SH-SY5Y (cell line): Measurements from ENCODE around the gene P2RY13.

Experiments
- GATA2 ChIP-seq: IDR thresholded peaks from 2 replicates; pipeline ENCODE4 v1.6.1; 2011; ENCODE audit warnings: mild to moderate bottlenecking, low read depth, low read length
- GATA3 ChIP-seq: IDR thresholded peaks from 2 replicates; pipeline ENCODE4 v1.6.1; 2011; ENCODE audit warnings: low read depth, mild to moderate bottlenecking, low read length, moderate library complexity

The P2RY13 gene

GRCh38 chr3:151285940-151286339, 43.4 kb downstream of the P2RY13 start:
- TF ChIP-seq GATA3 (no peak), GATA2 (no peak)

- TF ChIP-seq GATA3 (no peak), GATA2 (no peak)
Observed at GRCh38 chr3:151283907-151284461, 45.4 kb downstream of the P2RY13 start.

DNA sequence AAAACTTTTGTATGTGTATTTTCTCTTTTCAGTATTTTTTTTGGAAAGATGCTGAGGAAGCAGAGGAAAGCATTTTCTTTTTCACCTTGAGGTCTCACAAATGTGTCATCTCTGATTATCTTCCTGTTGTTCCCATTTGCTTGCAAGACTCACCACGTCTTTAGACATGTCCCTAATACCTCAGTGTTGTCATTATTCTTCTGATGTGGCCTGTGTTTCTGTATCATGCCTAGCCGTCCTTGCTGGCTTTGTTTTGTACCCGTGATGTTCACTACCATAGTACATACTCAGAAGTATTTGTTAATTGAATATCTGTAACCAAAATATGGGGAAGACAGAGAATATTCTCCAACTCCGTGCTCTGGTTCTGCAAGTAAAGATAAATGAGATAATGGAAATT, 46.0 kb downstream of the P2RY13 start:
- TF ChIP-seq GATA3 (no peak), GATA2 (no peak)

GRCh38 chr3:151282921-151283320, 46.4 kb downstream of the P2RY13 start:
- TF ChIP-seq GATA3, result no peak

DNA sequence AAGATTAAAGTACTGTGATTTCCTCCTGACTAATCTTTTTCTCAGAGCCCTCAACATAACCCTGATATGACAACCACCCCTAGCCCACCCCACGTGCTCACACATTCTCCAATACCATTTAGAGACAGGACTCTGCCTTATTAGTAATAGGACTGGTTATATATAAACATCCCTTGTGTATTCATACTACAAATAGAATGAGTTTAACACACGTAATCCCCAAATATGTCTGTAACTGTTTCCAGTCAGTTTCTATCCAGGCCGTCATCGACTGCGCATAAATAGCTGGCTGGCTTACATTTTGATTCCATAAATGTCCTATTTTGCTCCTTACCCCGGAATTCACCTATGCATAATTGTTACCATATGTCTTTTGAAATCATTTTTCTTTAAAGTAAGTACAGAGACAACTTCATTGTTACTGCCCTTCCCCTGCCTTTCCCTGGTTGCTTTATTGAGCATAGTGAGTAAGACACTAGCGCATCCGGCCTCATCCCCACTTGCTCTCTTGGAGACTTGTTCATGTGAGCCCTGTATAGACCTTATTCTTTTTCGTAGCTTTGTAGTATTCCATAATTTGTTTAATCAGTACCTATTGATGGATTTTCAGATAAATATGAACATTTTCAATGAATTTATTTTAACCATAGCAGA, 47.6 kb downstream of the P2RY13 start:
- TF ChIP-seq GATA2 (no peak), GATA3 (no peak)

GRCh38 chr3:151278230-151278629, 51.1 kb downstream of the P2RY13 start, which contains the start of gene P2RY14:
P2RY14 (minus strand) TSS chr3:151278542; CDS start chr3:151214316, 64,226 bp downstream.
- no peak for TF ChIP-seq GATA2
- no peak for TF ChIP-seq GATA3

DNA sequence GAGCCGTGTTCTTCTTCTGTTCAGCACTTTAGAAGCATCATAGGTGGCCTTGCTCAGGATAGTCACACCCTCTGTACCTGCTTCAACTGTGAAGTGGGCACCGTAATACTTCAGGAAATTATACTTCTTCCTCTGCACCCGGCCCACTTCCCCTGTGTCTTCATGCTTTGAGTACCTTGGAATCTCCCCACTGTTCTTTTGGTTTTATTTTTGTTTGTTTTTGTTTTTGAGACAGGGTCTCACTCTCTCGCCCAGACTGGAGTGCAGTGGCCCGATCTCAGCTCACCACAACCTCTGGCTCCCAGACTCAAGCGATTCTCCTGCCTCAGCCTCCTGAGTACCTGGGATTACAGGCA, 52.7 kb downstream of the P2RY13 start:
- TF ChIP-seq GATA2 (no peak), GATA3 (no peak)
